ENCODE results near the gene LPP. TPM values are rescaled to one million over a fixed set of nuclear protein-coding genes. Genes with fewer than 3 reads are reported as not detected.

The LPP gene
- total and polyA plus RNA-seq, 9 of the 15 experiments (the other 6 are each of a cell fraction or from before 2014, with no cell fraction given): 0.07 to 0.18 TPM; not detected in 7

DNA sequence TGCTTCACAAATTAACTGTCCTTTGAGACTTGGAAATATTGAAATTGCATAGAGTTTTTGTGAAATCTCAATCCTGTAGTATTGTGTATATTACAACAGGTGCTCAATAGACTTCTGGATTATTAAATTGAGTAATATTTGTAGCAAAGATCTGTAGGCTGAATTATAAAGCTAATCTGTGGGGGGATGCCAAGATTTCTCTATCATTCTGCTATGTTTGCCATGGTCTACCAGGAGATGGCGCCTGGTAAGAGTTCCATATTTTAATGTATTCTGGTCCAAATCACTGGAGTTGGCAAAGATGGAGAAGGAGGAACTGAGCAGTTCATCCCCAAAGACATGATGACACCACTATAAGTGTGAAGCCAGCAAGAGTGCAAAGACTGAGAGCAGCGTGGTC, 676.9 kb downstream of the LPP start:
- ChIA-PET POLR2A (no interaction called here), CTCF (ENCODE audit: low intra/inter-chr PET ratio) (no interaction called here)
- no peaks in the 10 kb centered on the region for H3K4me1 ChIP-seq (replicated peaks in 1 of 2; ENCODE audit: control insufficient read depth in 2 of 2, insufficient read depth in 2 of 2, low read length in 2 of 2)
- H3K9me1 ChIP-seq (ENCODE audit: control insufficient read depth, insufficient read depth, low read length): no peaks in the 10 kb centered on the region
- no TSS peak for BruUV-seq (replicated peaks)
- H2AFZ ChIP-seq (ENCODE audit: low read depth, low read length): no peak overlapping the region
- no peak overlapping the region for H3K27ac ChIP-seq (ENCODE audit: extremely low read depth, low read depth, low read length)
- H3K9ac ChIP-seq (ENCODE audit: insufficient read depth in 1 of 2, low read depth in 2 of 2, low read length in 2 of 2): no peak overlapping the region
- in situ Hi-C loops (cut with MboI): no loop called here
- no peak overlapping the region for H3K4me3 ChIP-seq
- 0% methylated on average over 2 of the region's 2 CpGs for WGBS (ENCODE audit: insufficient coverage, low coverage, missing lambda C conversion rate)
- no peaks in the 10 kb centered on the region for H3K27me3 ChIP-seq (ENCODE audit: control insufficient read depth in 2 of 2, insufficient read depth in 2 of 2, low read length in 2 of 2)
- no peaks in the 10 kb centered on the region for H3K79me2 ChIP-seq (ENCODE audit: control insufficient read depth, insufficient read depth, low read length)
- TF ChIP-seq NR2C2 (CRISPR knock-in tag; IDR thresholded peaks at IDR 0.05) (no peak), NR2C2 (tag; IDR thresholded peaks at IDR 0.05) (no peak), C11orf30 (IDR thresholded peaks at IDR 0.05; ENCODE audit: low read depth) (no peak), CBFA2T2 (conservative IDR thresholded peaks at IDR 0.05) (no peak), EP300 (IDR thresholded peaks at IDR 0.05; ENCODE audit: low read length) (no peak), CREBBP (IDR thresholded peaks at IDR 0.05; ENCODE audit: low read depth, low read length) (no peak), ZNF785 (CRISPR knock-in tag; IDR thresholded peaks at IDR 0.05) (no peak), ZKSCAN1 (IDR thresholded peaks at IDR 0.05; ENCODE audit: low read depth, low read length) (no peak), ZNF134 (CRISPR knock-in tag; conservative IDR thresholded peaks at IDR 0.05) (no peak), ILK (tag; IDR thresholded peaks at IDR 0.05; ENCODE audit: borderline replicate concordance, low read depth) (no peak), ILF3 (IDR thresholded peaks at IDR 0.05; ENCODE audit: borderline replicate concordance) (no peak), FOXK2 (conservative IDR thresholded peaks at IDR 0.05 in 1 of 2, IDR thresholded peaks at IDR 0.05 in 1 of 2; ENCODE audit: low read depth in 2 of 2) (no peak), LCOR (CRISPR knock-in tag; IDR thresholded peaks at IDR 0.05) (no peak), MCM5 (IDR thresholded peaks at IDR 0.05; ENCODE audit: low read depth) (no peak), PHF8 (IDR thresholded peaks at IDR 0.05; ENCODE audit: borderline replicate concordance, low read length) (no peak), LEF1 (IDR thresholded peaks at IDR 0.05) (no peak), ZBTB17 (CRISPR knock-in tag; IDR thresholded peaks at IDR 0.05) (no peak), MAFG (tag; conservative IDR thresholded peaks at IDR 0.05) (no peak)
- TF ChIP-seq, protein P1, sequence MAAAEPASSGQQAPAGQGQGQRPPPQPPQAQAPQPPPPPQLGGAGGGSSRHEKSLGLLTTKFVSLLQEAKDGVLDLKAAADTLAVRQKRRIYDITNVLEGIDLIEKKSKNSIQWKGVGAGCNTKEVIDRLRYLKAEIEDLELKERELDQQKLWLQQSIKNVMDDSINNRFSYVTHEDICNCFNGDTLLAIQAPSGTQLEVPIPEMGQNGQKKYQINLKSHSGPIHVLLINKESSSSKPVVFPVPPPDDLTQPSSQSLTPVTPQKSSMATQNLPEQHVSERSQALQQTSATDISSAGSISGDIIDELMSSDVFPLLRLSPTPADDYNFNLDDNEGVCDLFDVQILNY (CRISPR knock-in tag; IDR thresholded peaks at IDR 0.05): no peak
- TF ChIP-seq, protein P2, sequence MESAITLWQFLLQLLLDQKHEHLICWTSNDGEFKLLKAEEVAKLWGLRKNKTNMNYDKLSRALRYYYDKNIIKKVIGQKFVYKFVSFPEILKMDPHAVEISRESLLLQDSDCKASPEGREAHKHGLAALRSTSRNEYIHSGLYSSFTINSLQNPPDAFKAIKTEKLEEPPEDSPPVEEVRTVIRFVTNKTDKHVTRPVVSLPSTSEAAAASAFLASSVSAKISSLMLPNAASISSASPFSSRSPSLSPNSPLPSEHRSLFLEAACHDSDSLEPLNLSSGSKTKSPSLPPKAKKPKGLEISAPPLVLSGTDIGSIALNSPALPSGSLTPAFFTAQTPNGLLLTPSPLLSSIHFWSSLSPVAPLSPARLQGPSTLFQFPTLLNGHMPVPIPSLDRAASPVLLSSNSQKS (CRISPR knock-in tag; IDR thresholded peaks at IDR 0.05): no peak
- DNase-seq (ENCODE audit: extremely low read depth in 1 of 4, low spot score in 3 of 4) (no peak), FAIRE-seq (no peak), ATAC-seq (no peak)
- no peaks in the 10 kb centered on the region for H4K20me1 ChIP-seq (replicated peaks; ENCODE audit: control insufficient read depth, insufficient read depth, low read length)
- H3K36me3 ChIP-seq (ENCODE audit: control insufficient read depth, insufficient read depth, low read length): no peaks in the 10 kb centered on the region
- intact Hi-C loops (cut with micrococcal nuclease): no loop called here
- H3K9me3 ChIP-seq (replicated peaks; ENCODE audit: control insufficient read depth, insufficient read depth, low read depth, low read length): no peaks in the 10 kb centered on the region; the same call in 1 of the 2 replicates
- H3K4me2 ChIP-seq (ENCODE audit: insufficient read depth, low read length): no peak overlapping the region

Data from K562 (cell line).